GM18499 (cell line): Measurements from ENCODE around the gene TAF1B.
A peak's percentile ranks its signal among the peaks of the same experiment; 100 is the strongest.

ENCODE experiments used
- ATAC-seq: cut with Tn5 transposase; IDR thresholded peaks from one replicate; pipeline ENCODE4 v1.9.1; 2021; ENCODE audit warnings: moderate number of reproducible peaks; ENCODE audit not compliant: insufficient read depth, unreplicated experiment

TAF1B gene

DNA sequence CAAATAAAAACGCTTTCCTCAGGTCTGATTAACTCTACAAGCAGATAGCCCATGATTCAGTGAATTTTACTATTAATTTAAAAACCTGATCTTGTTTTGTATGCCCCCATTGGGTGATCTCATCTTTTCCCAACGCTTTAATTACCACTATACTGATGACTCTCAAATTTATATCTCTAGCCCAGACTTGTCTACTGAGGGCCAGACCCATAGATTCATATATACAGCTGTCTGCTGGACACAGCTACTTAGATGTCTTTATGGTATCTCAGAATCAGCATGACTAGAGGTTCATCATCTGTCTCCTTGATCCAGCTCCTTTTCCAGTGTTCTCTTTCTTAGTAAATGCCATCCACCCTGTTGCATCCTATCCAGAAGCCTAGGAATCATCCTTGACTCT, 33.8 kb downstream of the TAF1B start:
- no peak for ATAC-seq

DNA sequence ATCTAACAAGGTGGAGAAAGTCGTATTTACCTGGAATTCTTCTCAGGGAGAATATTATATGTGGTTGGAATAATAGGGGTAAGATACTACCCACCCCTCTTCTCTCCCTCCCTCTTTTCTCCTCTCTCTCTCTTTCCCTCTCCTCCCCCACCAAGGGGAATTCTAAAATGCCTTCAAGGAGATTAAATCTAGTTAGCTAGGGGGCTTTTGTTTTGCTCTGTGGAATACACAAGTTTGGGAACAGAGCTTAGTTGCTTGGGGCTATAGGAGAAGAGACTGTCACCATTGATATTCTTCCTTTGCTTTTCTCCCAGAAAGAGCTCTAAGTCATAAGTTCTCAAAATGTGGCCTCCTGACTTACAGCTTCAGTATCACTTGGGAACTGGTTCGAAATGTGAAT, 34.5 kb downstream of the TAF1B start:
- ATAC-seq = no peak

DNA sequence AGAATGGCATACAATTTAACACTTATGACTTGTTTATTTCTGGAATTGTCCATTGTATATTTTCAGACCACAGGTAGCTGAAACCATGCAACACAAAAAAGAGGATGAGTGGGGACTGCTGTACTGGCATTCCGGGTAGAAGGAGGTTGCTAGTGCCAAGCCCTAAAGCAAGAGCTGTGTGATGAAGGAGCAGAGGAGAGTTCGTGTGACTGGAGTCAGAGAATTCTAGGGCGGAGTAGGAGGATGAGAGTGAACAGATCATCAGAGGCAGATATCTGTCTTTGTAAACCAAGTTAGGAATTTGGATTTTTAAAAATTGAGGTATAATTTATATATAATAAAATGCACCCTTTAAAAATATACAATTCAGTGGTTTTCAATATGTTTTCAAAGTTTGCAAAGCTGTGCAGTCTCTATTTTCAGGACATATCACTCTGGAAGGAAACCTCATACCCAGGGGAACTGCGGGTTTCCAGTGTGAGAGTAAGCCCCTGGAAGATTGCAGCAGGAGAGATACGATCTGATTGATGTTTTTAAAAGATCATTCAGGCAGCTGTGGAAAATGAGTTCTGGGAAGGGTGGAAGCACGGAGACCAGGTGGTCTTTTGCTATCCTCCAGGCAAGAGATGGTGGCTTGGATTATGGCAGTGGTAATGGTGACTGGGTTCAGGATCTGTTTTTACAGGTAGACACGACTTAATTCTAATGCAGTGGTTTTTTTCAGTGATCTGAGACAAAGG, 36.4 kb downstream of the TAF1B start:
- ATAC-seq = no peak

DNA sequence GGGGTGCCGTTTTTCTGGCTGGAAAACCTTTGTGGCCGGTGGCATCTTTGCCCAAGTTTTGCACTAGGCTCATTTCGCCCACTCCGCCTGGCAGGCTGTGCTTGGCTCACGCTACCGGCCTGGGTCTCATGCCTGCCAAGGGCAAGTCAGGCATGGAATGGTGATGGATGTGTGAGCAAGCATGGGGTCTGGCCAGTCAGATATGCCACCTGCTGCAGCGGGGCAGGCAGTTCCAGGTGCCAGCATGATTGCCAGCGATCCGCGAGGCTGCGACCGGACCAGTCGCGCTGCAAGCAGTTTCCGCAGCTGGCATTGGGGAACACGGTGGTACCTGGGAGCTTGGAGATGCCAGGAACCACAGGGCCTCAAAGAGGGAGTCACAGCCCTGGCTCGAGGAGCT, 40.6 kb downstream of the TAF1B start:
- no peak for ATAC-seq

DNA sequence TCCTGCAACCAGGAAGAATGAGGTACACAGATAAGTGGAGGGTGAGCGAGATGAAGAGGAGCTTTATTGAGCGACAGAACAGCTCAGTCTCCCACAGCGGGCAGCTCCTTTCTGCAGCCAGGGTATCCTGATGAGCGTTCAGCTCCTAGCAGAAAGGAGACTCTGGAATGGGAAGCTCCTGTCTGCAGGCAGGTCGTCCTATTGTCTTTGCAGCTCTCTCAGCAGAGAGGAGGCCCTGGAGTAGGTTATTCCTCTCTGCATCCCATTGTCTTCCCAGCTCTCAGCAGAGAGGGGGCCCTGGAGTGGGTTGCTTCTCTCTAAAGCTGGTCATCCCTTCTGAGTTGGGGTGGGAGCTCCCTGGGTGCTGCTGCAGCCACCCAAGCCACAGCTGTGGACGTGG, 41.2 kb downstream of the TAF1B start:
- no peak for ATAC-seq

DNA sequence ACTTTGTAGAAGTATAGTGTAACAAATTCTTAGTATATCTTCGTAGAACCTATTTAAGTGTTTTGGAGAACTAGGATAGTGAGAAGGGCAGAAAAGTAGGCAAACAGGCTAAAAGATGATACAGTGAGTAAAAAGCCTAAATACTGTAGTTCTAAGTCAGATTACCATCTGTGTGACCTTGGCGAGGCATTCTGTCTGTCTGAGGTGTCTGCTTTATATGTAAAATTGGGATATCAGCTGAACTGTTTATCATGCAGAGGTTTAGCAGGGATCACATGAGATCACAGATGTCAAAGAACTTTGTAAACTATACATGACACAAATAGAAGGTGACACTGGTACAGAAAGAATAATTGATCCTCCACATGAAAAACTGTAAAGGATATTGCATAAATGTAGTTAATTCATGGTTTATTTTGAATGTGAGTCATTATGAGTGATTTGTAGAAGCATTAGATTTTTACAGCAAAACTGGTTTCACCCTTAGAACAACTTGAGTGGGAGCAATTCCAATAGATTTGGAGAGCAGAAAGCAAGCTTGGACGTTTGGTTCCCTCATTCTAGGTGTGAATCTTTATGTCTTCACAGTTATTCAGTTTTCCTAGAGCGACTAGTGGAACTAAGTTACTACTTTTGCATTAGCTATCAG, 41.9 kb downstream of the TAF1B start:
- ATAC-seq = no peak

DNA sequence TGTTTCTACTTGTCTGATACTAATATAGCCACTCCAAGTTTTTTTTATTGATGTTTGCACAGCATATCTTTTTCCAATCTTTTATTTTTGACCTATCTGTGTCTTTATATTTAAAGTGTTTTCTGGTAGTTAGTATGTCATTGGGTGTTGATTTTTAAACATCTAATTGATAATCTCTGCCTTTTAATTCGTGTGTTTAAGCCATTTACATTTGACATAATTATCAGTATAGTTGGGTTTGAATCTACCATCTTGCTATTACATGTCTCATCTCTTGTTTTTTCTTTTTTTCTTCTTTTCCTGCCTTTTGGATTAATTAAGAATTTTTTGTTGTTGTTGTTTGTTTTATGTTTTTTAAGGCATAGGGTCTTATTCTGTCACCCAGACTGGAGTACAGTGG, 44.2 kb downstream of the TAF1B start:
- no peak for ATAC-seq

DNA sequence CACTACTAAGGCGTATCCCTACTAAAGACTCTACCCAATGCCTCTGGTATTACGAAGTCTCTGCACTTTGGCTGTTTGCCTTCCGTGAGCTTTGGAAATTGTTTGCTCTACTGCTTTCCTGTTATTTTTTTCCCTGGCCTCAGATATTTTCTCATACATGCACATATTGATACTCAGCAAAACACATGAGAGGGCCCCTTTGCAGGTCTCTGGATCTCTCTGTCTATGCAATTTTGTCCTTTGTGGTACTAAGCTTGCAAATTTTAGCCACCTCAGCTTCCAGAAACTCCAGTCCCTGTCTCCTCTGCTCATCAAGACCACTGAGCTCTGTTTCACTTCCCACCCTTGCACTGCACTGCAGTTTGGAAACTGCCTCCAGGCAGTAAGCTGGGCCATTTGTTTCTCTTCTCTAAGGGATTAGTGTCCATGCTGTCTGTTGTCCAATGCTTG, 46.6 kb downstream of the TAF1B start:
- no peak for ATAC-seq

DNA sequence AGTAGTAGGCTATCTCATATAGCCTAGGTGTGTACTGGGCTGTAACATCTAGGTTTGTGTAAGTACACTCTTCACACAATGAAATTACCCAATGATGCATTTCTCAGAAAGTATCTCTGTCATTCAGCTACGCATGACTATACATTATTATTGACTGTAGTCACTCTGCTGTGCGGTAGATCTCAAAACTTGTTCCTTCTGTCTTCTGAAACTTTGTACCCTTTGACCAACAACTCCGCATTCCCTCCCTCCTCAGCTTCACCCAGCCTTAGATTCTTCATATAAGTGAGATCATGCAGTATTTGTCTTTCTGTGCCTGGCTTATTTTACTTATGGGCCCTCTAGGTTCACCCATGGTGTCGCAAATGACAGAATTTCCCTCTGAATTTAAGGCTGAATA, 49.0 kb downstream of the TAF1B start:
- no peak for ATAC-seq

DNA sequence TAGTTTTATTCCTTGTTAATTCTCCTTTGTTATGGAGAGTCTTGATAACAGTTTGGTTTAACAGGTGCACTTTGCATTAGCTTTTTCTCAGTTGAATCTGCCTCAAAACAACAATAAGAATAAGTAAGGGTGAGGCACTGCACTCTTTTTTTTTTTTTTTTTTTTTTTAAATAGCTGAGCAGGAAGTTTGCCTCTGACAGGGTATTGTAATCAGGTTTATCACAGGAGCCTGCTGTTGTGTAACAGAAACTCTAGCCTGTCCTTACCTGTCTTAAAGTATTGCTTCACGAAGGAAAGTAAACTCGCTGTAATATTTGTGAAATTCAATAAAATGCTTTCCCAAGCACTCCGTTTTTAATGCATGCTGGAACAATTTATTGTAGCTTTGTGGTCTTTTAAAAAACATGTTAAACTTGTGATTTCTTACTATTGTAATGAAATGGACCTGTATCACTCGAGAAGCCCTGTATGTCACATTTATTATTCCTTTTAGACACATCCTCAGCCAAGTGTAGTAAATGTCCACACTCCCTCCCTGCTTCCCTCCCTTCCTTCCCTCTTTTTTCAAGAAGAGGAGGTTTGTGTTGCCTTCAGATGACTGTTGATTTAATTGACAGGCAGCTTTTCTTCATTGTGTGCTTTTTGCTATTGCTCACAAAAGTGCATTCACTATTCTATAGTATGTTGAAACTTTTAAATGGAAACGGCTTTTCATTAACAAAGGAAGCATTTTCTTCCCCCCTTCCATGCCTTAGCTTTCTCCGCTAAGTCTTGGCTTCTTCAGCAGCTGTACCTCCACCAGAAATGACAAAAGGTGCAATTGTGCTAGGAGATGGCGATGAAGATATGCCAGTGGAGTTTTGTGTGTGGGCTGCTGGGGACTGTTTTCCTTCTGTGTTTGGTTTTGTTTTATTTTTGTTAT, 52.7 kb downstream of the TAF1B start:
- no peak for ATAC-seq

DNA sequence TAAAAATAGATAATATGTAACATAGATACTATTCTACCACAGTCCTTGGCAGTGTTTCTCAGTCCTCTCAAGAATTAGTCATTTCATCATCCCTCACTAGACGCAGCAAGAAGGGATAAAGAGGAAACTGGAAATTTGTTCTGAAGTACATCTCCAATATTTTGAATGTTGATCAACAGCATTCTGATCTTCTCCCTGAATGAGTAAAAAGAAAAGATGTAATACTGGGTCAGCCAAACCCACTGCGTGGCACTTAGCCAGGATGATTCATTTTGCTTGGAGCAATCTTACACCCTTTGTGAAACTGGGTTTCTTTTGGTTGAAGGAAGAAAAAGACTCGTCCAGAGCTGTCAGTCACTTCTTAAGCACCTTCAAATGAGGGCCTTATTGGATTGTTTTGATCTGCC, 54.1 kb downstream of the TAF1B start:
- ATAC-seq = no peak

DNA sequence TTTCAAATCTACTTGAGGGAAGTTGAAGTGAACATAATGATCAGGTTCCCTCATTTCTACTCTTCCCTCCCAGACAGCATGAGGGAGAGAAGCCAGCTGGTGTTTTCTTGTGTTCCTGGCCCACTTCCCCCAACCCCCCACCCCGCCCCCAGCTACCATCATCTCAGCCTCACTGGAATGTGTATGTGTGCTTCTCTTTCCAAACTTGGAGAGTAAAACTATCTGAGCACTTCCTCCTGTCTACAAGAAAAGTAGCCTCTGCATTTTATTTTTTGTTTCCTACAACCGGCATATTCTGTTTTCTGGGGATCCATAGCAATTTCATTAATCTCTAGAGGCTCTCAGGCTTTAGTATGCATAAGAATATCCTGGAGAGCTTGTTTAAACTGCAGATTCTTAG, 54.6 kb downstream of the TAF1B start:
- no peak for ATAC-seq

DNA sequence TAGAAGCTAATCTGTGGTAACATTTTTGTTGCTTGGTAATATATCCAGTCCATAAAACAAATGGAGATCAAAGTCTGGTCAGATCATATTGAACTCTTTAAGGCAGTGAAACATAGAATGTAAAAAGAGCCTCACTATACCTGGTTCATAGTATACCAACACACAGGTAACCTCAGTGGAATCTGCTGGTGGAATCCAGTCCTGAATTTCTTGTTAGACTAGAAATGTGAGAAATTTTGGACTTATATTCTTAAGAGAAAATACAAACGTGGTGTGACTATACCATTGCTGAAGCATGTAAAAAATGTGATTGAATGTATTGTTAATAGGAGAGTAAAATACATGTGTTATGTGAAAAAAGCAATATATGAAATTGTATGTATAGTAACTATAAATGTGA, 62.1 kb downstream of the TAF1B start:
- no peak for ATAC-seq

DNA sequence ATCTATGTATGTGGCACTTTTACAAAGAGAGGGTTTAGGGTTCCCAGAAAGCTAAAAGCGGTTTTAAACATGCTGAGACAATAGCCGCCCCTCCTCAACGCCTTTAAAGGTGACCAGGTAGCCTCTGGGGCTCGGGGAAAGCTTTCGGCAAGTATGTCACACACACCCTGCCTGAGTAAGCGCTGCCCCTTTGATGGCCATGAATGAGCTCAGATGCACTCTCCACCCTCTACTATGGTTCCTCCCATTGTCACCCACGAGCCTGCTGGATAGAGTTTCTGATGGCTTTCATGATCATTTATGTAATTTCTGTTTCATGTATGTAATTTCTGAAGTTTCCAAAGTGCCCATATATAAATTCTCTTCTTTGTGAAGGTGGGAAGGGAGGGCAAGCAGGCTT, 64.1 kb downstream of the TAF1B start:
- ATAC-seq = no peak

DNA sequence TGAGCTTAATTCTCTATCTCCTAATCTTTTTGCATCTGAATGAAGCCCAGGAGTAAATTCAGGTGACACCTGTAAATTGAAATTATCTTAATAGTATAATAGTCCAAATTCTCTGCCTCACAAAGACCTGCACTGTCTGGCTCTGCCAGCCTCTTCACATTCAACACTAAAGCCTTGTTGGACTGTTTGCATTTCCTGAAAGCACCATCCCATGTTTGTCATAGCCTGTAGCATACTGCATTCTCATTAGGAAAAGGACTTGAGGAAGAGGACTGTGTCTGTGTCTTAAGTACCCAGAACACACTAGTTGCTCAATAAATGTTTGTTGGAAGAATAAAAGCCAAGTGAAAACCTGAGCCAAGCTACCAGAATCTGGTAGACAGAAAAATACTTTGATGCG, 65.4 kb downstream of the TAF1B start:
- no peak for ATAC-seq

DNA sequence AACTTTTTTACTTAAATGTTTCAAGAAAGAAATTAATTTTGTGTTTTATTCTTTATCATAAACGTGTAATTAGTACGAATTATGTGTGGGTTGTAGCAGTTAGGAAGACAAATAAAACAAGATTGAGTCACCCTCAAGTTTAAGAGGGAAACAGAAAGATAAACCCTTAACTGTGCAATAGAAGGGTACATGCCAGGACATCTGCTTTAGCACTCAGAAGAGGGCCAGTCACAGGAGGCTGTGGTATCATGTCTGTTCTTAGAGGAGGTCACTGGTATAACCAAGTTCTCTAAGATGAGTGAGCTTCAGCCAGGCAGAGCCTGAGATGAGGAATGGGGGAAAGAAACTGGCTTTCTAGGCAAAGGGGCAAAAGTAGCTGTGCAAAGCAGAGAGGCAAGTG, 65.8 kb downstream of the TAF1B start:
- no peak for ATAC-seq

DNA sequence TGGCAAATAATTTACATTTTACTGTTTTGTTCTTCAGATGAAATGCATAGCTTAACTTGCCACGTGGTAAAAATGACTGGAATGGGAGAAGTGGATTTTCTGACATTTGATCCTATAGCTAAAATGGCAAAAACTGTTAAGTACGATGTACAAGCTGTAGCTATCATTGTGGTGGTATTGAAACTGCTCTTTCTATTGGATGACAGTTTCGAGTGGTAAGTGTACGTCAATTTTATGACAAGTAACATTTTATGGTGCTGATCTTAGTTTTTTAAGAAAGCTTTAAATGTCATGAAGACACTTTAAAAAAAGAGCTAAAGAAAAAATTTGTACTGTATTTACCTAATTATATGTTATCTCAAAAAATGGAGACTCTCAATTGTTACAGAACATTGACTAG, 67.4 kb downstream of the TAF1B start:
- ATAC-seq = no peak

DNA sequence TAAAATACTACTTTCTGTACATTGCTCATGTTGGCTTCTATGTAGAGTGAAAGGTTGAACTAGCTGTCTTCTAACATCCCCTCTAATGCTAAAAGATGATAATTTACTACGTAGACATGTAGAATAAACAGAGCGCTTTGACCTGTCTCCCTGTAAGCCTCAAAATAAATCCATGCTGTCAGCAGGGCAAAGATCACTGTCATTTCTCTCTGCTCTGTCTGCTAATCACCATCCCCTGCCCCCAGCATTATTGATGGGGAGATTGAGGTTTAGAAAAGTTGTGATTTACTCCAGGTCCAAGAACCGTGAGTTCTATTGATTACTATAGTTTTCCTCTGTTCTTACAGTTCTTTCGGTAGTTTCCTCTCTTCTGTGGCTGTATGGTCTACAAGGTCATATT, 69.2 kb downstream of the TAF1B start:
- ATAC-seq = no peak

DNA sequence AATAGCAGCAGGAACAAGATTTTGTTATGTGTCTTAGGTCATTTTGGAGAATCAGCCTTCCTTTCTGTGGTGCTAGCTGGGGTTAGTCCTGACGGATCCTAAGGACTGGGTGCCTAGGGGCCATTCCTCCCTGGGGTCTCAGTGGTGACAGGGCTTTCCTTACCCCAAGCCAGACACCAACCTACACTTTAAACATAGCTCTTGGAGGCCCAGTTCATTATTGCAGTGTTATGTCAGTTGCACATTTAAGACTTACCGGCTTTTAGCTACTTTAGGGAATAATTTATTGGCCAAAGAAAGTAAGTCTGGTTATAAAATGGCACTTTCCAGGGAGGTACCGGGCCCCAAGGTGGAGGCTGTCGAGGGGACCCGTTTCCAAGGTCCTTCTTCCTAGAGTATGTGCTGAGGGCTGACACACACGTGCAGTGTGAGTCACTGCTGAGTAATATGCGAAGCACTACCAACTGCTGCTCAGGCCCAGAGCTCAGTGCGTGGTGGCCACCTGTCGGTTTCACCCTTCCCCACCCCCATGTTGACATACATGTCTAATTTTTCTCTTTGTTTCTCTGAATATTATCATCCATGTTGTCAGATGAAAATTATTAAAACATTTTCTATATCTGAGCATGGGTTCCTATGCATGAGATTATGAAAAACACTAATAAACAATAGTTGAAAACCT, 71.3 kb downstream of the TAF1B start:
- peak; percentile 91 for ATAC-seq

DNA sequence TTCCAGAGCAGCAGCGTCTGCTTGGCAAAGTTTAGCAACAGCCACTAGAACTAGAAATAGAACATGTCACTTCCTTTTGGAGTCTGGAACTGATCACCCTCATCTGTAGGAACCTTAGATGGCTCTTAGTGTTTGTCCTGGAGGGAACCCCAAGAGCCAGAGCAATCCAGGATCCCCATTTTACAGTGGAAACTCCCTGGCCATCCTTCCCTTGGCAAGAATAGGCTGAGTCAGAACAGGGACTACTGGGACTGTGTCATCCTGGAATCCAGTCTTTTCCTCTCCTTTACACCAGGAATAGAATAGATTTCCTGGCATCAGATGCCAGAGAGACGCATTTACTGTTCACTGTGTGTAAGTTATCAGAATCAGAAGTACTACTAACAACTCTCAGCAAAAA, 75.0 kb downstream of the TAF1B start:
- no peak for ATAC-seq

DNA sequence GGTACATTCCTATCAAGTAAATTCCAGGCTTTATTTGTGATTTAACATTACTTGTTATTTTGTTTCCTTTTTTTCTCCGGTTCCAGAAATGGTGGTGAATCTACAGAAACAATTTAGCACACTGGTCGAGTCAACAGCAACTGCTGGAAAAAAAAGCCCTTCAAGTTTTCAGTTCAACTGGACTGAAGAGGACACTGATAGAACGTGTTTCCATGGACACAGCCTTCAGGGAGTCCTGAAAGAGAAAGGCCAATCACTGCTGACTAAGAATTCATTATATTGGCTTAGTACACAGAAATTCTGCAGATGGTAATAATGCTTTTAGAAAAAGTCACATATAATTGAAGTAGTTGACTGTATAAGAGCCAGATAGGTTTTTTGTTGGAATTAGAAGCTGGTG, 76.2 kb downstream of the TAF1B start:
- no peak for ATAC-seq
